GM23338 (cell line): ENCODE results near the gene CSTF3. TPM values are rescaled to one million over a fixed set of nuclear protein-coding genes. Genes with fewer than 3 reads are reported as not detected.

Source experiments
- ATAC-seq: fragments of 200-7000 bp; cut with Tn5 transposase; 3 replicates; pipeline ENCODE4 v1.9.1; 2020
- DNase-seq: peaks from one replicate; pipeline ENCODE4 v3.0.0-alpha.2; 2015; ENCODE audit warnings: low spot score
- H2AFZ ChIP-seq: fragments of 200-600 bp; sonication (generic); 2 replicates; pipeline ENCODE4 v1.8.0; 2016; ENCODE audit warnings: antibody characterized with exemption, mild to moderate bottlenecking, moderate library complexity
- H3F3A ChIP-seq: fragments of 200-600 bp; sonication (generic); replicated peaks from 2 replicates; pipeline ENCODE4 v1.8.0; 2017; ENCODE audit warnings: antibody characterized with exemption, mixed run types, low read depth
- H3K27ac ChIP-seq: fragments of 200-600 bp; sonication (generic); 2 replicates; pipeline ENCODE4 v1.6.1; 2016; ENCODE audit warnings: low read depth
- H3K27me3 ChIP-seq: fragments of 200-600 bp; sonication (generic); 2 replicates; pipeline ENCODE4 v1.8.0; 2016; ENCODE audit warnings: mild to moderate bottlenecking, mixed run types, moderate library complexity; ENCODE audit not compliant: insufficient read depth
- H3K36me3 ChIP-seq: fragments of 200-600 bp; sonication (generic); 2 replicates; pipeline ENCODE4 v1.8.0; 2016; ENCODE audit warnings: mild to moderate bottlenecking; ENCODE audit not compliant: insufficient read depth
- H3K4me1 ChIP-seq: fragments of 200-600 bp; sonication (generic); 2 replicates; pipeline ENCODE4 v1.8.0; 2016; ENCODE audit warnings: mild to moderate bottlenecking, moderate library complexity; ENCODE audit not compliant: insufficient read depth
- H3K4me2 ChIP-seq: fragments of 200-600 bp; sonication (generic); 2 replicates; pipeline ENCODE4 v1.7.1; 2017; ENCODE audit warnings: mixed run types
- H3K4me3 ChIP-seq: fragments of 200-600 bp; sonication (generic); 2 replicates; pipeline ENCODE4 v1.6.1; 2016; ENCODE audit warnings: mixed run types
- H3K79me2 ChIP-seq: fragments of 200-600 bp; sonication (generic); replicated peaks from 2 replicates; pipeline ENCODE4 v1.8.0; 2017; ENCODE audit warnings: mild to moderate bottlenecking; ENCODE audit not compliant: insufficient read depth
- H3K9me2 ChIP-seq: fragments of 200-600 bp; sonication (generic); 2 replicates; pipeline ENCODE4 v1.8.0; 2017; ENCODE audit not compliant: insufficient read depth
- H4K20me1 ChIP-seq: fragments of 200-600 bp; sonication (generic); replicated peaks from 2 replicates; pipeline ENCODE4 v1.8.0; 2017; ENCODE audit warnings: mild to moderate bottlenecking; ENCODE audit not compliant: insufficient read depth
- H3K27ac Mint-ChIP-seq: 2 replicates; pipeline ENCODE4 v1.8.0; 2020; ENCODE audit warnings: inconsistent platforms, mild to moderate bottlenecking, moderate library complexity, mixed read lengths
- H3K27me3 Mint-ChIP-seq: 3 replicates; pipeline ENCODE4 v1.8.0; 2022; ENCODE audit warnings: low read depth, mild to moderate bottlenecking, moderate library complexity, mixed read lengths, inconsistent platforms; ENCODE audit not compliant: insufficient read depth, poor library complexity
- H3K36me3 Mint-ChIP-seq: 3 replicates; pipeline ENCODE4 v1.8.0; 2021; ENCODE audit warnings: low read depth, mild to moderate bottlenecking, inconsistent platforms, moderate library complexity, mixed read lengths
- H3K4me1 Mint-ChIP-seq: 3 replicates; pipeline ENCODE4 v1.8.0; 2020; ENCODE audit warnings: mild to moderate bottlenecking, inconsistent platforms, mixed read lengths
- H3K4me3 Mint-ChIP-seq: 3 replicates; pipeline ENCODE4 v1.8.0; 2021; ENCODE audit warnings: moderate library complexity, mild to moderate bottlenecking, inconsistent platforms, mixed read lengths
- H3K9me3 Mint-ChIP-seq: 3 replicates; pipeline ENCODE4 v1.8.0; 2020; ENCODE audit warnings: moderate library complexity, mild to moderate bottlenecking, inconsistent platforms, mixed read lengths
- CREB1 ChIP-seq: fragments of 250-450 bp; sonication (Bioruptor Pico); IDR thresholded peaks from 2 replicates; pipeline ENCODE4 v1.5.0; 2020; ENCODE audit warnings: low read depth, mild to moderate bottlenecking, moderate library complexity
- CTCF ChIP-seq, 2 experiments: fragments of 200-600 bp in 1 of 2; sonication (generic) in 1 of 2; conservative IDR thresholded peaks; 2 replicates each; pipeline versions ENCODE4 v1.5.1 to v1.6.1; 2016 to 2017; ENCODE audit warnings: antibody characterized with exemption in 2 of 2, low read depth in 2 of 2, mild to moderate bottlenecking in 2 of 2, moderate library complexity in 1 of 2
- ETS1 ChIP-seq: IDR thresholded peaks from 2 replicates; pipeline ENCODE4 v1.6.1; 2016; ENCODE audit warnings: antibody characterized with exemption
- EZH2 ChIP-seq: fragments of 200-600 bp; sonication (generic); IDR thresholded peaks from one replicate; pipeline ENCODE4 v1.8.0; 2017; ENCODE audit warnings: antibody characterized with exemption, mild to moderate bottlenecking, low read depth; ENCODE audit not compliant: unreplicated experiment
- EZH2phosphoT487 ChIP-seq: fragments of 200-600 bp; sonication (generic); IDR thresholded peaks from one replicate; pipeline ENCODE4 v1.8.1; 2018; ENCODE audit warnings: antibody characterized with exemption; ENCODE audit not compliant: unreplicated experiment
- JUNB ChIP-seq: IDR thresholded peaks from one replicate; pipeline ENCODE4 v1.6.1; 2016; ENCODE audit warnings: antibody characterized with exemption; ENCODE audit not compliant: unreplicated experiment
- NANOG ChIP-seq: IDR thresholded peaks from 2 replicates; pipeline ENCODE4 v1.6.1; 2016; ENCODE audit warnings: antibody characterized with exemption, borderline replicate concordance
- REST ChIP-seq: IDR thresholded peaks from one replicate; pipeline ENCODE4 v1.6.1; 2018; ENCODE audit warnings: antibody characterized with exemption; ENCODE audit not compliant: unreplicated experiment
- STAT1 ChIP-seq: IDR thresholded peaks from one replicate; pipeline ENCODE4 v1.6.1; 2016; ENCODE audit warnings: antibody characterized with exemption; ENCODE audit not compliant: unreplicated experiment
- ZNF114 ChIP-seq: fragments of 250-450 bp; sonication (Bioruptor Pico); IDR thresholded peaks from 2 replicates; pipeline ENCODE4 v1.5.0; 2020; ENCODE audit warnings: mild to moderate bottlenecking, moderate library complexity
- ZNF331 ChIP-seq: fragments of 250-450 bp; sonication (Bioruptor Pico); IDR thresholded peaks from 2 replicates; pipeline ENCODE4 v1.5.0; 2020; ENCODE audit warnings: low read depth, mild to moderate bottlenecking, moderate library complexity
- ZNF462 ChIP-seq: fragments of 250-450 bp; sonication (Bioruptor Pico); IDR thresholded peaks from 2 replicates; pipeline ENCODE4 v1.5.0; 2020; ENCODE audit warnings: mild to moderate bottlenecking, moderate library complexity
- long read RNA-seq: library from polyadenylated mRNA; unstranded; transcript quantifications from one replicate; pipeline ENCODE4 v2.0.0, GENCODE V29; 2020; ENCODE audit not compliant: unreplicated experiment
- polyA plus RNA-seq: library from polyadenylated mRNA; unstranded; fragments of >200 nt; fragmentation: Nextera tagmentation; extraction: Ambion mirVana; gene quantifications from 2 replicates; pipeline ENCODE4 v1.2.1, GENCODE V29; 2016
- total RNA-seq: library from RNA; depleted of rRNA; stranded (reverse); fragments of >200 nt; shearing (Covaris generic); gene quantifications from 2 replicates; pipeline ENCODE4 v1.2.3, GENCODE V29; 2014; rRNA removed

Gene CSTF3
- total RNA-seq, result 72.7 and 83.2 TPM in 2 replicates
- polyA plus RNA-seq, result 151 and 158 TPM in 2 replicates
- long read RNA-seq, transcript CSTF3-203 (3 exons, 1,132 nt), result major isoform, 6 of 21 reads
- long read RNA-seq, partial matches to known transcripts, result 2 of 21 reads
- long read RNA-seq, other reads (novel, unspliced or antisense), result 5 of 21 reads

- Histone ChIP-seq H3K79me2 (peaks cover 63% of the 10 kb centered on the region), H3F3A (no peaks in the 10 kb centered on the region), H4K20me1 (peaks cover 29% of the 10 kb centered on the region), H3K36me3 (no peaks in the 10 kb centered on the region), H3K27ac (peak within 1 kb of the TSS; percentile 94), H3K27me3 (no peaks in the 10 kb centered on the region), H3K4me2 (peak within 1 kb of the TSS; percentile 86), H2AFZ (no peak within 1 kb of the TSS), H3K9me2 (no peaks in the 10 kb centered on the region), H3K4me3 (peak within 1 kb of the TSS; percentile 88), H3K4me1 (peaks cover 23% of the 10 kb centered on the region)
- peaks cover 9% of the 10 kb centered on the region; the same call in 2 of the 3 replicates for H3K9me3 Mint-ChIP-seq
- peaks cover 8% of the 10 kb centered on the region for H3K27me3 Mint-ChIP-seq
- ATAC-seq (peak; percentile 93), DNase-seq (peak; percentile 100)
- H3K4me1 Mint-ChIP-seq, result peaks cover 24% of the 10 kb centered on the region
- peaks cover 43% of the 10 kb centered on the region for H3K36me3 Mint-ChIP-seq
- peak within 1 kb of the TSS; percentile 97 for H3K4me3 Mint-ChIP-seq
- H3K27ac Mint-ChIP-seq, result peak within 1 kb of the TSS; percentile 99
- TF ChIP-seq REST, result no peak
- no peak for TF ChIP-seq STAT1
- no peak for TF ChIP-seq JUNB
- peak in 1 of 2 experiments; percentile 31; a peak in 1 of 4 replicates for TF ChIP-seq CTCF (conservative IDR thresholded peaks at IDR 0.05; ENCODE audit: low read depth in 2 of 2)
- peak; percentile 92 for TF ChIP-seq CREB1 (CRISPR knock-in tag)
- no peak for TF ChIP-seq NANOG
- TF ChIP-seq ZNF331, result no peak
- TF ChIP-seq ETS1, result peak; percentile 68
- TF ChIP-seq EZH2, result no peak
- TF ChIP-seq EZH2phosphoT487, result no peak
- 0 out of 2 replicates have a peak, but pooled peaks have one; percentile 24 for TF ChIP-seq ZNF114 (CRISPR knock-in tag)
- TF ChIP-seq ZNF462 (CRISPR knock-in tag), result no peak
Observed at GRCh38 chr11:33161120-33162005, at the start of gene CSTF3. Gene CSTF3, minus strand, starts transcription at chr11:33161480. Its CDS starts 155 bp downstream, at chr11:33161325.
